ENCODE data around the gene ZNF700.
"Not testable (repeated sequence)": the region's sequence is repeated elsewhere in the genome, so short reads cannot be mapped to it uniquely, and the experiment has no call there.

ZNF700 gene

DNA sequence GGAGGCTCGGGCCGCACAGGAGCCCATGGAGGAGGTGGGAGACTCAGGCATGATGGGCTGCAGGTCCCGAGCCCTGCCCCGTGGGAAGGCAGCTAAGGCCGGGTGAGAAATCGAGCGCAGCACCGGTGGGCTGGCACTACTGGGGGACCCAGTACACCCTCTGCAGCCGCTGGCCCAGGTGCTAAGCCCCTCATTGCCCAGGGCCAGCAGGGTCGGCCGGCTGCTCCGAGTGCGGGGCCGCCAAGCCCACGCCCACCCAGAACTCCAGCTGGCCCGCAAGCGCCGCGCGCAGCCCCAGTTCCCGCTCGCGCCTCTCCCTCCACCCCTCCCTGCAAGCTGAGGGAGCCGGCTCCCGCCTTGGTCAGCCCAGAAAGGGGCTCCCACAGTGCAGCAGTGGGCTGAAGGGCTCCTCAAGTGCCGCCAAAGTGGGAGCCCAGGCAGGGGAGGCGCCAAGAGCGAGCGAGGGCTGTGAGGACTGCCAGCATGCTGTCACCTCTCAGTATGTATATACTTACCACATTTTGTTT, 16.5 kb downstream of the ZNF700 start:
- not testable (repeated sequence) for DNase-seq

- DNase-seq: no peak
These were observed 17.3 kb downstream of the ZNF700 start for GRCh38 chr19:11942008-11942842.

DNA sequence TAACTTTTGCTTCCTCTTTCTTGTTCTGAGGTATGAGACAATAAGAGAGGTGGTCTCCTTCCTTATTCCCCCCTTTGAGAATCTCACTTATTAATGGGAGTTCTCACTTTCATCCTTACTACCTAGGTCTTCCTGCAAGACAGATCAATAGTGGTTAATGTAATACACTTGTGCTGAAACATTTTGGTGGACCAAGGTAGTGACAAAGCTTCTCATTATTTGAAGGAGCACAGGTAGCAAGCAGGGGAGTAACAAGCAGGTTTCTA, 17.9 kb downstream of the ZNF700 start:
- no peak for DNase-seq

GRCh38 chr19:11944656-11945055, 19.7 kb downstream of the ZNF700 start:
- DNase-seq: no peak

- no peak for DNase-seq
These were observed 23.7 kb downstream of the ZNF700 start for GRCh38 chr19:11948646-11949045.

DNA sequence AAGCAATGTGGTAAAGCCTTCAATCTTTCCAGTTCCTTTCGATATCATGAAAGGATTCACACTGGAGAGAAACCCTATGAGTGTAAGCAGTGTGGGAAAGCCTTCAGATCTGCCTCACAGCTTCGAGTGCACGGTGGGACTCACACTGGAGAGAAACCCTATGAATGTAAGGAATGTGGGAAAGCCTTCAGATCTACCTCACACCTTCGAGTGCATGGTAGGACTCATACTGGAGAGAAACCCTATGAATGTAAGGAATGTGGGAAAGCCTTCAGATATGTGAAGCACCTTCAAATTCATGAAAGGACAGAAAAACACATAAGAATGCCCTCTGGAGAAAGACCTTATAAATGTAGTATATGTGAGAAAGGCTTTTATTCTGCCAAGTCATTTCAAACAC, 24.3 kb downstream of the ZNF700 start:
- DNase-seq: no peak

- DNase-seq: not testable (repeated sequence)
These were observed 24.7 kb downstream of the ZNF700 start for GRCh38 chr19:11949614-11950080.

DNA sequence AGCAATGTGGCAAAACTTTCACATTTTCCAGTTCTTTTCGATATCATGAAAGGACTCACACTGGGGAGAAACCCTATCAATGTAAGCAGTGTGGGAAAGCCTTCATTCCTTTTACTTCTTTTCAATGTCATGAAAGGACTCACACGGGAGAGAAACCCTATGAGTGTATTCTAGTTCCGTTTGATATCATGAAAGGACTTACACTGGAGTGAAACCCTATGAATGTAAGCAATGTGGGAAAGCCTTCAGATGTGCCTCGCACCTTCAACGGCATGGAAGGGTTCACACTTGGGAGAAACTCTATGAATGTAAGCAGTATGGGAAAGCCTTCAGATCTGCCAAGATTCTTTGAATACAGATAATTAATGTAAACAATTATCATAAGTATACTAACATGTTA, 25.4 kb downstream of the ZNF700 start:
- DNase-seq: no peak

GRCh38 chr19:11963566-11964355, 38.9 kb downstream of the ZNF700 start:
- peak in 13 of 14 donors; percentile 3 to 77 (median 62) for DNase-seq

- DNase-seq: no peak
These were observed 39.6 kb downstream of the ZNF700 start for GRCh38 chr19:11964496-11964857.

- peak; percentile 50 to 96 (median 90) for DNase-seq
These were observed 40.1 kb downstream of the ZNF700 start, which contains the start of gene ZNF763 for GRCh38 chr19:11964858-11965645. Gene ZNF763, plus strand, starts transcription at chr19:11965040. Its CDS starts 169 bp downstream, at chr19:11965209.

- DNase-seq: no peak
These were observed 45.3 kb downstream of the ZNF700 start for GRCh38 chr19:11970174-11970573.

DNA sequence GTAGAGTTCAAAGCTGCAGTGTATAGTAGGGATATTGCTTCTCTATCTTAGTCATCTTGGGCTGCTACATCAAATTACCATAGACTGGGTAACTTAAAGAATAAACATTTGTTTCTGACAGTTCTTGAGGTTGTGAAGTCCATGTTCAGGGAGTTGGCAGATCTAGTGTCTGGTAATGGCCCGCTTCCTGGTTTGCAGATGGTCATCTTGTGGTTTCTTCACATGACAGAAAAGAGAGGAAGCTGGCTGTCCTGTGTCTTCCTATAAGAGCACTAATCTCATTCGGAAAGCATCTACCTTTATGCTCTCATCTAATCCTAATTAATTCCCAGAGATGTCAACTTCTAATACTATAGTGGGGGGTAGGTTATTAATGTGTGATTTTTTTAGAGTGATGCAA, 46.1 kb downstream of the ZNF700 start:
- DNase-seq: no peak

DNA sequence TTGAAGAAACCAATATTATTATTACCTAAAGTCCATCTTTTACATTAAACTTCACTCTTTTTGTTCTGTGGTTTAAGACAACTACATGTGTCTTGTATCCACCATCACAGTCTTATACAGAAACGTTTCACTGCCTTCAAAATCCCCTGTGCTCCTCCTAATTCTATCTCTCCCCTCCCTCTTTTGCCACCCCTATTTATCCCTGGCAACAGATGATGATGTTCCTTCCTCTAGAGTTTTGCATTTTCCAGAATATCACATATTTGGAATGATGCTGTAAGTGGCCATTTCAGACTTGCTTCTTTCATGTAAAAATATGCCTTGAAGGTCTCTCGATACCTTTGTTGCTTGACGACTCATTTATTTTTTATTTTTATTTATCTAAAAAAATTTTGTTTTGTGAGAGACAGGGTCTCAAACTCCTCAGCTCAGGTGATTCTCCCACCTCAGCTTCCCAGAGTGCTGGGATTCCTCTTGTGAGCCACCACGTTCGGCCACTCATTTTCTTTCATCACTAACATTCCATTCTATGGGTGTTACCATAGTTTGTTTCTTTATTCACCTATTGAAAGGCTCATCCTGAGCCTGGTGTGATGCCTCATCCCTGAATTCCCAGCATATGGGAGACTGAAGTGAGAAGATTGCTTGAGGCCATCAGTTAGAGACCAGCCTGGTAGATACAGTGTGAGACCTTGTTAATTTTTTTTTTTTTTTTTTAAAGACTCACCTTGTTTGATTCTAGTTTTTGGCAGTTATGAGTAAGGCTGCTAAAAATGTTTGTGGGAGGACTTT, 48.3 kb downstream of the ZNF700 start:
- DNase-seq: no peak

- DNase-seq: no peak
These were observed 53.7 kb downstream of the ZNF700 start for GRCh38 chr19:11978492-11979100.

- no peak for DNase-seq
These were observed 54.6 kb downstream of the ZNF700 start for GRCh38 chr19:11979527-11979926.

DNA sequence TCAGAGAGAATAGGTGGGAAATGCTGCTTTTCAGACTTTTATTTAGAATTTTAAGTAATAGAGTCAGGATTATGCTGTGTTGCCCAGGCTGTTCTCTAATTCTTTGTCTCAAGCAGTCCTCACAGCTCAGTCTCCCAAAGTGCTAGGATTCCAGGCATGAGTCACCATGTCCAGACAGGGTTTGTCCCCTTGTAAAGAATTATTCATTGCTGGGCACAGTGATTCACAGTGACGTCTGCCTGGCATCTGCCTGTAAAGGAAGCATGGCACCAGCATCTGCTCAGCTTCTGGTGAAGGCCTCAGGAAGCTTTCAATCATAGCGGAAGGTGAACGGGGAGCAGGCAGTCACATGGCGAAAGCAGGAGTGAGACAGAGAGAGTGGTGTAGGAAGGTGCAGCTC, 57.6 kb downstream of the ZNF700 start:
- no peak for DNase-seq

DNA sequence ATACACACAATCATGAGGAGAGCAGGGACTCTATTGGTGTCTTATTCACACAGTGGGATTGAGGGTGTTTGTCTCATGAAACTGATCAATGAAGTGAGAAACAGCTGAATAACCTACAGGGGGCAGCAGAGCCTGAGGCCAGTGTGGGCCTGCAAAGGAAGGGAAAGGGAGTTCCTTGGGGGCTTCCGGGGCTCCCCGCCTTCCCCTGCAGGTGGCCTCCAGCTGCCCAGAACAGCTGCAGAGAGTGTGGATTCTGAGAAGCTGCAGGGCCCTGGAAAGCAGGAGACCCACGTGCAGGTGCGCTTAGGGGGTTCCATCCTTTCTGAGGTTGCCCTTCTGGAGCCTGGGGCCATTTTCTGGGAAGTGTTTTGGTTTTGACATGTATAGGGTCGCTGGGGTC, 60.1 kb downstream of the ZNF700 start:
- DNase-seq: no peak

GRCh38 chr19:11986754-11987153, 61.8 kb downstream of the ZNF700 start:
- no peak for DNase-seq

DNA sequence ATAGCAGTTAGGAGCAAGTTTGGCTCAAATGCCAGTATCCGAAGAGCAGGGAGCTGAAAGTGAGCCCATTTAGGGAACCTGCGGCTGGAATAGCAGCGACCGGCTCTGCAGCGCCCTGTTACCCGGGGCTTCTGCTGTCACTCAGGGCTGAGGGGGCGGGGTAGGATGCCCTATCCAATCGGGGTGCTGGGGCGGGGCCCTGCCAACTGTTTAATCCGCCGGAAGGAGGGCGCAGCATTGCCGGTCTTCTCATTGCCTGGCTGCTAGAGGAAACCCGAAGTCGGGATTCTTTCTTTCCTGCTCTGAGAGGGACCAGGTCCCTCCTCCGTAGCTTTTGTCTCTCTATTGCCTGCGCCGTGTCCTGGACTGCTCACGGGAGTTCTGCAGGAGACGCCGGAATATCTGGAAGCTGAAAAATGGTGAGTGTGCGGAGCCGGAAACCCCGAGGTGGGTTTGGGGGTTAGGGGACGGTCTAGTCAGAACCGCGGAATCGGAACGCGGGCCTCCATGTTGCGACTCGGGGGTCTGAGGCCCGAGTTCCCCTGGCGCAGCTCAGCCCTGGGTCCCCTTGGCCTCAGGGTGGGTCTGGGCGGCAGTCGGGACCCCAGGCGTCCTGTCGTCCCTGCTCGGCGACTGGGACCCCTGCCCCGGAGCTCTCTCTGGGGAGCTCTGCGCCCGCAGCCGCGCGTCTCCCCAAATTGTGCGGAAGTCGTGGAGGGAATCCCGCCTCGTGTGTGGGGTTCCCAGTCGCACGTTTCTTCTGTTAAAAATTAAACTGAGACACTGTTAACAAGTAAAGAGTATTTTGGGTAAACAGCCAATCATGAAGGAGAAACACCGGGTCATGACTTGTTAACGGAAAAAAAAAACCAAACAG, 62.7 kb downstream of the ZNF700 start:
- peak; percentile 11 to 91 (median 84) for DNase-seq

DNA sequence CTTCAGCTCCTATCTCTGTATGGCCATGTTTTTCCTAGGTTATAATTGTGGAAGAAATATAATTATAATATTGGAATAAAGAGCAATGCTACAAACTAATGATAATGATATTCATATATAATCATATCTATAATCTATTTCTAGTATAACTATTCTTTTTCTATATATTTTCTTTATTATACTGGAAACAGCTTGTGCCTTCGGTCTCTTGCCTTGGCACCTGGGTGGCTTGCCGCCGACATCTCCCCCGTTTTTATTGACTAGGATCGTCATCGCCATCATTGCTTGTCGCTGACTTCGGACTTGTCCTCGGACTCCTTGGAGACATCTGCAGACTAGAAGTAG, 64.2 kb downstream of the ZNF700 start:
- no peak for DNase-seq

Measured in C1 segment of cervical spinal cord (tissue), 14 donors.